ENCODE measurements around the gene FHOD3.

Gene FHOD3

GRCh38 chr18:36297417-36298125 lies at the start of gene FHOD3:
FHOD3 (plus strand) TSS chr18:36297713; CDS start chr18:36297836, 123 bp downstream.
- no peaks in the 10 kb centered on the region for H3K36me3 ChIP-seq (ENCODE audit: control insufficient read depth in 1 of 2, insufficient read depth in 2 of 2, low read length in 2 of 2)
- H3K9me3 ChIP-seq (ENCODE audit: control insufficient read depth in 1 of 2, low read length in 2 of 2), result no peaks in the 10 kb centered on the region
- H3K4me3 ChIP-seq (ENCODE audit: low read depth in 1 of 2, low read length in 2 of 2), result peak within 1 kb of the TSS; percentile 60 to 96
- H3K4me1 ChIP-seq (ENCODE audit: control insufficient read depth in 1 of 2, insufficient read depth in 2 of 2, low read length in 2 of 2), result peaks cover 0 to 14% of the 10 kb centered on the region in 2 donors
- no peaks in the 10 kb centered on the region for H3K27me3 ChIP-seq (ENCODE audit: low read depth, low read length)
- no peak within 1 kb of the TSS for H3K27ac ChIP-seq (ENCODE audit: low read length)

GRCh38 chr18:36249392-36249791 lies 48.1 kb upstream of the FHOD3 start:
- Histone ChIP-seq H3K27me3 (ENCODE audit: low read depth, low read length) (no peaks in the 10 kb centered on the region), H3K9me3 (ENCODE audit: control insufficient read depth in 1 of 2, low read length in 2 of 2) (peaks cover 0 to 12% of the 10 kb centered on the region in 2 donors), H3K27ac (ENCODE audit: low read length) (no peak overlapping the region), H3K4me3 (ENCODE audit: low read depth in 1 of 2, low read length in 2 of 2) (no peak overlapping the region), H3K36me3 (ENCODE audit: control insufficient read depth in 1 of 2, insufficient read depth in 2 of 2, low read length in 2 of 2) (peaks cover 0 to 3% of the 10 kb centered on the region in 2 donors), H3K4me1 (ENCODE audit: control insufficient read depth in 1 of 2, insufficient read depth in 2 of 2, low read length in 2 of 2) (no peaks in the 10 kb centered on the region)

GRCh38 chr18:36250827-36251226 lies 46.7 kb upstream of the FHOD3 start:
- peaks cover 0 to 12% of the 10 kb centered on the region in 2 donors for H3K9me3 ChIP-seq (ENCODE audit: control insufficient read depth in 1 of 2, low read length in 2 of 2)
- no peaks in the 10 kb centered on the region for H3K27me3 ChIP-seq (ENCODE audit: low read depth, low read length)
- no peaks in the 10 kb centered on the region for H3K4me1 ChIP-seq (ENCODE audit: control insufficient read depth in 1 of 2, insufficient read depth in 2 of 2, low read length in 2 of 2)
- H3K27ac ChIP-seq (ENCODE audit: low read length), result no peak overlapping the region
- peaks cover 0 to 3% of the 10 kb centered on the region in 2 donors for H3K36me3 ChIP-seq (ENCODE audit: control insufficient read depth in 1 of 2, insufficient read depth in 2 of 2, low read length in 2 of 2)
- no peak overlapping the region for H3K4me3 ChIP-seq (ENCODE audit: low read depth in 1 of 2, low read length in 2 of 2)

GRCh38 chr18:36255072-36255698 lies 42.3 kb upstream of the FHOD3 start:
- Histone ChIP-seq H3K27me3 (ENCODE audit: low read depth, low read length) (no peaks in the 10 kb centered on the region), H3K9me3 (ENCODE audit: control insufficient read depth in 1 of 2, low read length in 2 of 2) (no peaks in the 10 kb centered on the region), H3K4me3 (ENCODE audit: low read depth in 1 of 2, low read length in 2 of 2) (no peak overlapping the region), H3K4me1 (ENCODE audit: control insufficient read depth in 1 of 2, insufficient read depth in 2 of 2, low read length in 2 of 2) (no peaks in the 10 kb centered on the region), H3K36me3 (ENCODE audit: control insufficient read depth in 1 of 2, insufficient read depth in 2 of 2, low read length in 2 of 2) (peaks cover 0 to 3% of the 10 kb centered on the region in 2 donors), H3K27ac (ENCODE audit: low read length) (no peak overlapping the region)

- Histone ChIP-seq H3K4me3 (ENCODE audit: low read depth in 1 of 2, low read length in 2 of 2) (no peak overlapping the region), H3K36me3 (ENCODE audit: control insufficient read depth in 1 of 2, insufficient read depth in 2 of 2, low read length in 2 of 2) (peaks cover 0 to 3% of the 10 kb centered on the region in 2 donors), H3K9me3 (ENCODE audit: control insufficient read depth in 1 of 2, low read length in 2 of 2) (no peaks in the 10 kb centered on the region), H3K27me3 (ENCODE audit: low read depth, low read length) (no peaks in the 10 kb centered on the region), H3K27ac (ENCODE audit: low read length) (no peak overlapping the region), H3K4me1 (ENCODE audit: control insufficient read depth in 1 of 2, insufficient read depth in 2 of 2, low read length in 2 of 2) (no peaks in the 10 kb centered on the region)
These were observed 41.4 kb upstream of the FHOD3 start for GRCh38 chr18:36256094-36256493.

GRCh38 chr18:36262971-36263370 lies 34.5 kb upstream of the FHOD3 start:
- H3K36me3 ChIP-seq (ENCODE audit: control insufficient read depth in 1 of 2, insufficient read depth in 2 of 2, low read length in 2 of 2), result no peaks in the 10 kb centered on the region
- H3K27me3 ChIP-seq (ENCODE audit: low read depth, low read length), result no peaks in the 10 kb centered on the region
- no peaks in the 10 kb centered on the region for H3K9me3 ChIP-seq (ENCODE audit: control insufficient read depth in 1 of 2, low read length in 2 of 2)
- no peak overlapping the region for H3K4me3 ChIP-seq (ENCODE audit: low read depth in 1 of 2, low read length in 2 of 2)
- H3K27ac ChIP-seq (ENCODE audit: low read length), result no peak overlapping the region
- H3K4me1 ChIP-seq (ENCODE audit: control insufficient read depth in 1 of 2, insufficient read depth in 2 of 2, low read length in 2 of 2), result no peaks in the 10 kb centered on the region

- Histone ChIP-seq H3K36me3 (ENCODE audit: control insufficient read depth in 1 of 2, insufficient read depth in 2 of 2, low read length in 2 of 2) (no peaks in the 10 kb centered on the region), H3K27ac (ENCODE audit: low read length) (no peak overlapping the region), H3K4me3 (ENCODE audit: low read depth in 1 of 2, low read length in 2 of 2) (no peak overlapping the region), H3K4me1 (ENCODE audit: control insufficient read depth in 1 of 2, insufficient read depth in 2 of 2, low read length in 2 of 2) (no peaks in the 10 kb centered on the region), H3K9me3 (ENCODE audit: control insufficient read depth in 1 of 2, low read length in 2 of 2) (no peaks in the 10 kb centered on the region), H3K27me3 (ENCODE audit: low read depth, low read length) (no peaks in the 10 kb centered on the region)
These were observed 33.2 kb upstream of the FHOD3 start for GRCh38 chr18:36264283-36264682.

- Histone ChIP-seq H3K27ac (ENCODE audit: low read length) (no peak overlapping the region), H3K4me1 (ENCODE audit: control insufficient read depth in 1 of 2, insufficient read depth in 2 of 2, low read length in 2 of 2) (no peaks in the 10 kb centered on the region), H3K36me3 (ENCODE audit: control insufficient read depth in 1 of 2, insufficient read depth in 2 of 2, low read length in 2 of 2) (no peaks in the 10 kb centered on the region), H3K4me3 (ENCODE audit: low read depth in 1 of 2, low read length in 2 of 2) (no peak overlapping the region), H3K27me3 (ENCODE audit: low read depth, low read length) (no peaks in the 10 kb centered on the region), H3K9me3 (ENCODE audit: control insufficient read depth in 1 of 2, low read length in 2 of 2) (no peaks in the 10 kb centered on the region)
These were observed 32.5 kb upstream of the FHOD3 start for GRCh38 chr18:36265015-36265414.

GRCh38 chr18:36269157-36269556 lies 28.4 kb upstream of the FHOD3 start:
- Histone ChIP-seq H3K36me3 (ENCODE audit: control insufficient read depth in 1 of 2, insufficient read depth in 2 of 2, low read length in 2 of 2) (no peaks in the 10 kb centered on the region), H3K27me3 (ENCODE audit: low read depth, low read length) (no peaks in the 10 kb centered on the region), H3K4me3 (ENCODE audit: low read depth in 1 of 2, low read length in 2 of 2) (no peak overlapping the region), H3K27ac (ENCODE audit: low read length) (no peak overlapping the region), H3K9me3 (ENCODE audit: control insufficient read depth in 1 of 2, low read length in 2 of 2) (no peaks in the 10 kb centered on the region), H3K4me1 (ENCODE audit: control insufficient read depth in 1 of 2, insufficient read depth in 2 of 2, low read length in 2 of 2) (no peaks in the 10 kb centered on the region)

- Histone ChIP-seq H3K9me3 (ENCODE audit: control insufficient read depth in 1 of 2, low read length in 2 of 2) (no peaks in the 10 kb centered on the region), H3K27ac (ENCODE audit: low read length) (no peak overlapping the region), H3K4me3 (ENCODE audit: low read depth in 1 of 2, low read length in 2 of 2) (no peak overlapping the region), H3K36me3 (ENCODE audit: control insufficient read depth in 1 of 2, insufficient read depth in 2 of 2, low read length in 2 of 2) (no peaks in the 10 kb centered on the region), H3K4me1 (ENCODE audit: control insufficient read depth in 1 of 2, insufficient read depth in 2 of 2, low read length in 2 of 2) (no peaks in the 10 kb centered on the region), H3K27me3 (ENCODE audit: low read depth, low read length) (no peaks in the 10 kb centered on the region)
These were observed 26.4 kb upstream of the FHOD3 start for GRCh38 chr18:36271153-36271552.

- Histone ChIP-seq H3K9me3 (ENCODE audit: control insufficient read depth in 1 of 2, low read length in 2 of 2) (no peaks in the 10 kb centered on the region), H3K4me1 (ENCODE audit: control insufficient read depth in 1 of 2, insufficient read depth in 2 of 2, low read length in 2 of 2) (no peaks in the 10 kb centered on the region), H3K4me3 (ENCODE audit: low read depth in 1 of 2, low read length in 2 of 2) (no peak overlapping the region), H3K27ac (ENCODE audit: low read length) (no peak overlapping the region), H3K27me3 (ENCODE audit: low read depth, low read length) (no peaks in the 10 kb centered on the region), H3K36me3 (ENCODE audit: control insufficient read depth in 1 of 2, insufficient read depth in 2 of 2, low read length in 2 of 2) (no peaks in the 10 kb centered on the region)
These were observed 24.2 kb upstream of the FHOD3 start for GRCh38 chr18:36273347-36273746.
